ENCODE measurements around the gene TCIRG1. TPM values are rescaled to one million over a fixed set of nuclear protein-coding genes. Genes with fewer than 3 reads are reported as not detected.

Gene TCIRG1
- total RNA-seq, 6 donors from 2014 or later = 141 to 919 (median 287) TPM

DNA sequence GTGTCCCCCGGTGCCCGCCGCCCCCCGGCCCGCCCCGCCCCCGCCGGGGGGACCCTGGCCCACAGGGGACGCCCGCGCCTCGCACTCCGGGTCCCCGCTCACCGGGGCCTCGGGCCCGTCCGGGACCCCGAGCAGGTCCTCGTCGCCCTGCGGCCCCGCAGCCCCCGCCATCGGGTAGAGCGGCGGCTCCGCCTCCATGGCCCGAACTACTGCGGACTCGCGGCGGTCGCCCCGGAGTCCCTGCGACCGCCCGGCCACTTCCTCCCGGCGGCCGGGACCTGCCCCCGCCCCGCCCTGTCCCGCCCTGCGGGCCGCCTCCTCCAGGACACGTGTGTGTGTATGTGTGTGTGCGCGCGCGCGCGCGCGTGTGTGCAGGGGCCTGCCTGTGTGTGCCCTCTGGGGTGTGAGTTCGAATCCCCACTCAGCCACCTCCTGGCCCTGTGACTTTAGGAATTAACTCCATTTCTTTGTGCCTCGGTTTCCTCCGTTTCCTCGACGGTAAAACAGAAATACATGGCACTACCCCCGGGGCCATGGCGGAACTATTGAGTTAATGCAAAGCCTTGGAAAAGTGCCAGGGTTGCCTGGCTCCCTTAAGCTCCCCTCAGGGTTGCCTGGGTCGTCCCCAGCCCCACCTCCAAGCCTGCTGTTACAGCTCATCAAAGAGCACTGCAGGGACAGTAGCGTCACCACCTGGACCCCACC, 34.8 kb upstream of the TCIRG1 start, which contains the start of gene UNC93B1:
Gene UNC93B1 (minus strand): TSS at position 252 of the 705 bp plus-strand sequence. CDS start 54 bp downstream, at position 198.
- Histone ChIP-seq H3K27ac (peak within 1 kb of the TSS; percentile 84 to 91 (median 89)), H3K27me3 (no peaks in the 10 kb centered on the region), H3K4me1 (peaks cover 15 to 40% (median 26%) of the 10 kb centered on the region in 4 donors), H3K4me3 (peak within 1 kb of the TSS; percentile 17 to 96 (median 74)), H3K9me3 (no peaks in the 10 kb centered on the region), H3K36me3 (peaks cover 0 to 4% (median 1%) of the 10 kb centered on the region in 4 donors)
- 5 to 7% methylated on average over 13 to 25 of the region's 64 CpGs for WGBS, 2 donors
- TF ChIP-seq EP300 (IDR thresholded peaks at IDR 0.05) = no peak
- TF ChIP-seq POLR2A (IDR thresholded peaks at IDR 0.05) = peak in 3 of 4 donors; percentile 71 to 85 (median 74)
- peak; percentile 56 to 80 for TF ChIP-seq POLR2AphosphoS5 (IDR thresholded peaks at IDR 0.05)
- TF ChIP-seq, protein P1, sequence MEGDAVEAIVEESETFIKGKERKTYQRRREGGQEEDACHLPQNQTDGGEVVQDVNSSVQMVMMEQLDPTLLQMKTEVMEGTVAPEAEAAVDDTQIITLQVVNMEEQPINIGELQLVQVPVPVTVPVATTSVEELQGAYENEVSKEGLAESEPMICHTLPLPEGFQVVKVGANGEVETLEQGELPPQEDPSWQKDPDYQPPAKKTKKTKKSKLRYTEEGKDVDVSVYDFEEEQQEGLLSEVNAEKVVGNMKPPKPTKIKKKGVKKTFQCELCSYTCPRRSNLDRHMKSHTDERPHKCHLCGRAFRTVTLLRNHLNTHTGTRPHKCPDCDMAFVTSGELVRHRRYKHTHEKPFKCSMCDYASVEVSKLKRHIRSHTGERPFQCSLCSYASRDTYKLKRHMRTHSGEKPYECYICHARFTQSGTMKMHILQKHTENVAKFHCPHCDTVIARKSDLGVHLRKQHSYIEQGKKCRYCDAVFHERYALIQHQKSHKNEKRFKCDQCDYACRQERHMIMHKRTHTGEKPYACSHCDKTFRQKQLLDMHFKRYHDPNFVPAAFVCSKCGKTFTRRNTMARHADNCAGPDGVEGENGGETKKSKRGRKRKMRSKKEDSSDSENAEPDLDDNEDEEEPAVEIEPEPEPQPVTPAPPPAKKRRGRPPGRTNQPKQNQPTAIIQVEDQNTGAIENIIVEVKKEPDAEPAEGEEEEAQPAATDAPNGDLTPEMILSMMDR (IDR thresholded peaks at IDR 0.05) = no peak
- peak; percentile 92 to 93 for ATAC-seq (ENCODE audit: low FRiP score in 2 of 2)
- DNase-seq = peak; percentile 95 to 99

DNA sequence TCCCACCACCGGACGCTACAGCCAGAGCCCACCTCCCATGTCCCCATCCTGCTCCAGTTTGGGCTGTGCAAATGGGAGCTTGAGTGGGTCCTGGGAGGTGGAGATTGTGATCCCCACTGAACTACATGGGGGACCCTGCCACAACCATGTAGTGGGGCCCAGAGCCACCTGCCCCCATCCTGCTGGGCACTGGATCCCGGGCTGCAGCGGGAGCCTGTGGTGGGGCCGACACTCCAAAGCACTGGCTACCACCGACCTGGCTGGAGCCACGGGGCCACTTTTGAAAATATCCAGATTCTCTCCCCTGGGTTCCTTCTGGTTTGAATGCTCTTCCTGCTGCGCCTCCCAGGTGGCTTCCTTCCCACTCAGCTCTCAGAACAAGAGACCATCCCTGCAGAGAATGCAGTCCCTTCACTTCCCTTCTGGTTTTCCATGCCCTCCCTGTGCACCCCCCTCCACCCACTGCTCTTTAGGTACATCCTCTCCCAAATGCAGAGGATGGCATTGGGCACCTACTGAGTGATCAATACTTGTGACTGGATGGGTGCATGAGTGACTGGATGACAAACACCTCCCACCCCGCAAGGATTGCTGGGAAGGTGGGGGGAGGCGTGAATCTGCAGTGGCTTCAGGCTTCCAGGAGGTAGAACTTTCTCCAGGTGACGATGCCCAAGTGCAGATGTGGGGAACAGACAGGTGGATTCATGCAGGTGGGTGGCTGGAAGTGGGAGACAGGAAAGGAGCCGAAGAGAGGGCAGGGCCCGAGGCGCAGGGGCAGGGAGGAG, 34.1 kb upstream of the TCIRG1 start:
- Histone ChIP-seq H3K36me3 (no peaks in the 10 kb centered on the region), H3K4me3 (peak overlapping the region in 3 of 4 donors; percentile 71 to 96 (median 76)), H3K9me3 (no peaks in the 10 kb centered on the region), H3K27me3 (no peaks in the 10 kb centered on the region), H3K27ac (peak overlapping the region in 3 of 4 donors; percentile 84 to 91 (median 87)), H3K4me1 (peaks cover 23 to 48% (median 33%) of the 10 kb centered on the region in 4 donors)
- WGBS, 2 donors = 86% methylated on average over 8 to 14 of the region's 14 CpGs
- ATAC-seq (ENCODE audit: low FRiP score in 2 of 2) = no peak
- no peak for DNase-seq
- no peak for TF ChIP-seq POLR2A (IDR thresholded peaks at IDR 0.05)
- TF ChIP-seq, protein P1 (IDR thresholded peaks at IDR 0.05) = no peak
- no peak for TF ChIP-seq POLR2AphosphoS5 (IDR thresholded peaks at IDR 0.05)
- no peak for TF ChIP-seq EP300 (IDR thresholded peaks at IDR 0.05)

DNA sequence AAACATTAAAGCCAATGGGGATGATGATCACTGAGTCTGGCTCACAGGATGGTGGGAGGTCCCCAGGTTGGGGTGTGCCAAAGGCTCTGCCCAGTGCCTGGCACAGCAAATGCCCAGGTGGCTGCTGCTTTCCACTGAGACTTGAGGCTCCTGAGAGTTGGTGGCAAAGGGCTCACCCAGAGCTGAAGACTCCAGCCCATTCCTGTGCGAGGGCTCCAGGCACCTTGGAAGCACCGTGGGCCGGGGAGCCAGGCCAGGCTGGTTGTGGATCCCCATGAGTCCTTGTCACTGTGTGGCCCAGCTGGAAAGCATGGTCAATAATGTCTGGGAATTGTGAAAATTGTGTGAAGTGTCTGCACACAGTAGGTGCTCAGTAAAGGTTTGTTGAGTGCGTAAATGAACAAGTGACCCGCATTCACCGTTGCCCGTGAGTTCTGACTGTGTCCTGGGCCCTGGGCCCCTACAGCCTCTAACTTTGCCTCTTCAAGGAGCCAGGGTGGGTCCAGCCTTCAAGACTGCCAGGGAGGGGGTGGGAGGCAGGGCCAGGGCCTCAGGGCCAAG, 32.1 kb upstream of the TCIRG1 start:
- TF ChIP-seq EP300 (IDR thresholded peaks at IDR 0.05) = no peak
- TF ChIP-seq POLR2AphosphoS5 (IDR thresholded peaks at IDR 0.05) = no peak
- TF ChIP-seq POLR2A (IDR thresholded peaks at IDR 0.05) = no peak
- TF ChIP-seq, protein P1 (IDR thresholded peaks at IDR 0.05) = no peak
- peaks cover 26 to 67% (median 50%) of the 10 kb centered on the region in 4 donors for H3K4me1 ChIP-seq
- 90 to 95% methylated on average over 4 to 6 of the region's 7 CpGs for WGBS, 2 donors

DNA sequence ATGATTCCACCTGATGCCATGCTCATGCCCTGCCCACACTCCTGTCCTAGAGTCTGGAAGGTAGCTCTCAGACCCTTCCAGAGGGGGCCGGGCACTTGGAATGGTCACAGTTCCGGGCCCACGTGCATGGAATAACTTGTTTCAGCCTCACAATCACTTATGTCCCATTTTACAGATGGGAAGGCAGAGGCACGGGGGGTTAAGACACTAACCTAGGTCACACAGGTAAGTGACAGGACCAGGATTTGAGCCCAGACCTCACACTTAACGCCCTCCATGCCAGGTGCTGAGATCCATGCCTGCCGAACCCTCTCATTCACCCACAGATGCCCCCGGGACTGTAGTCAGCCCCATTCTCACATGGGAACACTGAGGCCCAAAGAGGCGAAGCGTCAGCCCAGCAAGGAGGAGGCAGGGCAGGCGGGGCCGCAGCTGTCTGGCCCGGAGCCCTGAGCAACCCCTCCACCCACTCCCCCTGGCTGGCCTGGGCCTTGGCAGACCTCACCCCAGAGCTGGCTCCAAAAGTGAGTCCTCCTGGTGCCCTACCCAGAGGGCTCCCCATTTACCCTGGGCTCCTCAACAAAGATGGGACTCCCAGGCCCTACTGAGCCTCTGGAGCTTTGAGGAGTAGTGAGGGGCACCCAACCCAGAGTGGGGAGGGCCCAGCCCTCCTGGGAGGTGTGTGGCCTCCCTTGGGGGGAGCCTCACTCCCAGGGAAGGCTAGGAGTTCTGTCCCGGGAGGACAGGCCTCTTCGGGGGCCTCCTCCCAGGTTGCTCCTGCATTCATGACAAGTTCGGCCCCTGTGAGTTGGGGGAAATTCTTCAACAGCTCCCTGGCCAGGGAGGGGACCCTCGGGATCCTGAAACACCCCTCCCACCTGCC, 31.1 kb upstream of the TCIRG1 start:
- no peaks in the 10 kb centered on the region for H3K9me3 ChIP-seq
- ATAC-seq (ENCODE audit: low FRiP score in 2 of 2) = no peak
- H3K4me1 ChIP-seq = peaks cover 25 to 67% (median 54%) of the 10 kb centered on the region in 4 donors
- H3K36me3 ChIP-seq = no peaks in the 10 kb centered on the region
- H3K4me3 ChIP-seq = no peak overlapping the region
- 85 to 88% methylated on average over 13 to 16 of the region's 16 CpGs for WGBS, 2 donors
- peak overlapping the region; percentile 89 to 99 (median 93) for H3K27ac ChIP-seq
- TF ChIP-seq EP300 (IDR thresholded peaks at IDR 0.05) (no peak), POLR2A (IDR thresholded peaks at IDR 0.05) (no peak), POLR2AphosphoS5 (IDR thresholded peaks at IDR 0.05) (no peak)
- TF ChIP-seq, protein P1 (IDR thresholded peaks at IDR 0.05) = no peak
- H3K27me3 ChIP-seq = no peaks in the 10 kb centered on the region
- no peak for DNase-seq

More for the DNA sequence above, 32.1 kb upstream of the TCIRG1 start:
- Histone ChIP-seq H3K36me3 (no peaks in the 10 kb centered on the region), H3K4me3 (no peak overlapping the region), H3K9me3 (no peaks in the 10 kb centered on the region), H3K27me3 (no peaks in the 10 kb centered on the region), H3K27ac (no peak overlapping the region)
- no peak for ATAC-seq (ENCODE audit: low FRiP score in 2 of 2)
- no peak for DNase-seq

Data from upper lobe of left lung (tissue), 6 donors.